Measurements from ENCODE around the gene HIF1A.
"Not testable (repeated sequence)": the region's sequence is repeated elsewhere in the genome, so short reads cannot be mapped to it uniquely, and the experiment has no call there.

The HIF1A gene

DNA sequence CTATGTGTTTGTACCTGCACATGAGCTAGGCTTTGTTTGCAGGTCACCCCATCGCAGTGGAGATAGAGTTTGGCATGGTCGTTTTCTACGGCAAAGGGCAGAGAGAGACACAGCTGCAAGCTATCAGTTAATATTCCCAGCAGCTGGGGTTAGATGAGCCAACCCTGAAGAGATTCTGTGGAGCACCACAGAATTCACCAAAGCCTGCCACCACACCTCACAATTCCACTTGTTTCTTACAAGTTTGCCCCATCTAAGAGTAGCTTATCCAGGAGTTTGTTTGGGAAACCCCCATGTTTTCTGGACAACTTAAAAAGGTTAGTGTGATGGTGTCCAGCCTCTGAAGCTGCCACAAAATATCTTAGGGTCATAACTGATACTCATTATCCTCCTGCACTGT lies 20.0 kb upstream of the HIF1A start:
- no peak for DNase-seq

DNA sequence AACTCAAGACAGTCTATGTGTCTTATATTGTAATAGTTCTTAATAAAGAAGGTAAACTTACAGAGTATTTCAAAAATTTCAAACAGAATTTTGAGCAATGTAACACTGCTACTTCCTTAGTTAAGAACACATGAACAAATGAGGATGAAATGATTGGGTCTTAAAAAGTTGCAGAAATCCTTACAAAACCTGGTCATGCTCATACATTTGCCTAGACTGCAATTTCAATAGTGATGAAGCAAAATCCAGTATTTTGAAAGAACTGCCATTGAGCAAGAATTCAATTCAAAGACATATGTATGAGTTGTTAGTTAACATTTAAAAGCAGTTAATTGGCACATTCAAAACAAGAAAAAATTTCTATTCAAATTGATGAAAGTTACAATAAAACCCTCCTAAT lies 17.8 kb upstream of the HIF1A start:
- DNase-seq = no peak

DNA sequence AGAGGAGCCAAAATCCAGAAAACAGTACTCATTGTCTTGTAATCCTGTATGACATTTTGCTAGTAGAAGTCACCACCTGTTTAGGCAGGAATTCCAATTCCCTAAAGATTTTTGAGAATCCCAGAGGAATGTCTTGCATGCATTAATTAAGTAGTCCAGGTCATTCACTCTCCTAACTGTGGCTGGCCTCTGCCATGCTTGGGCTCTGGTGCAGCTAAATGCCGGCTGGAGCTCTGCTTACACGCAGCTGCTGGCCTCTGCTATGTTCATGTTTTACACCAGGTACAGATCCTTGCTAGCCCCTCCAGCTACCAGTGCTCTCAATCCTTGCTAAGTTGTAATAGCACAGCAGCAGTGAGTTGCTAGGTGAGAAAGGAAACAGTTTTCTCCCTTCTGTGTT lies 16.3 kb upstream of the HIF1A start:
- no peak for DNase-seq

DNA sequence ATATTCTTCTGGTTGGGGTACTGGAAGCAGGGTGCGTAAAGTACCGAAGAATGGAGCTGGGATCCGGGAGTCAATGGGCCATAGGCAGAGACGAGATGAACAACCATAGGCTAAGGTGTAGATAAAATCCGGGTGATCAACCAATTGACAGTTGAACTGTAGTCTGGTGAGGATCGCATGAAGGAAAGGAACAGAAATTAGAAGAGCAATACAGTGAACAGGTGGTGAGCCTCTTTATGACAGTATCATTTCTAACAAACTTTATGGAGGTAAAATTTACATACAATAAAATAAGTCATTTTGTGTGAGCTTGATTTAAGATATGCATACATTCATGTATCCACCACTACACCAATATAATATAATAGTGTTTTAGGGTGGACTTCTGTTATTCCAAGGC lies 13.9 kb upstream of the HIF1A start:
- DNase-seq = no peak

DNA sequence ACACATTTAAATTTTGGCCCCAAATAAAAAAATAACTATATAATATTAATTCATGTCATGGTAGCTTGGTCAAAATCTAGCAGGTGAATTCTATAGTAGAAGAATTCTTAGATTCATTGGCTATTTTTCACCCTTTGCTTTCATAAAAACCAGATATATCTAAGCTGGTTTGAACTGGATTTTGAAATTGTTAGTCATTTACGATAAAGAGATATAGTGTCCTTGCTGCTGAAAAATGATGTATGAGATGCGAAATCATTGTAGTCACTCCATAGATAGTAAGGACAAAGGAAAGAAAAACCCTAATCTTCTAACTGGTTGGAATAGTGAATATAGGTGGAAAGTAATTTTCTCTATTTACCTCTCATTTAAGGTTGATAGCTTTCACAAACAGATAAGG lies 12.2 kb upstream of the HIF1A start:
- DNase-seq = no peak

DNA sequence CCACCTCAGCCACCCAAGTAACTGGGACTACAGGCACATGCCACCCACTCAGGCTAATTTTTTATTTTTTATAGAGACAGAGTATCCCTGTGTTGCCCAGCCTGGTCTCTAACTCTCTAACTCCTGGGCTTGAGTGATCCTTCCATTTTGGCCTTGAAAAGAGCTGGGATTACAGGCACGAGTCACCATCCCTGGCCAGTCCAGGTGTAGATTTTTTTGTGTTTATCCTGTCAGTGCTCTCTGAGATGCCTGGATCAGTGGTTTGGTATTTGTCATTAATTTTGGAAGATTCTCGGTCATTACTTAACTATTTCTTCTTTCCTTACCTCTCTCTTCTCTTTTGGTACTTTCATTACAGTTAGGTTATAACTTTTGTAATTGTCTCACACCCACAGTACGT lies 5.3 kb upstream of the HIF1A start:
- DNase-seq = no peak

DNA sequence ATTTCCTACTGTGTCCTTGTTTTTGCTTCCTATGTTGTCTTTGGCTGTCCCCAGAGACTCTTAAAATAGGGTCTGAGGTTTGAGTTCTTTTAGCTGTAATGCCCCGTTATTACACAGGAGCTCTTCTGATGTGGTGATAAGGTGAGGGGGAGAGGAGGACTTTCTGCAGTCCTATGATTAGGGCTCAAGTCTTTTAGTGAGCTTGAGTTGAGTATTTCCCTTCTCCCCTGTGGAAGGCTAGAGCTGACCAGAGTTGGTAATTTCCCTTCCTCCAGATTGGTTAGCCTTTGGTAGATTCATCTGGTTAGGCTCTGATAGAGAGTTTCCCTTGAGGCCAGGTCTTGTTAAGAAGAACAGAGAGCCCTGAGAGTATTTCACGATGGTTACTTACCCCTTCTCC lies 4.3 kb upstream of the HIF1A start:
- no peak for DNase-seq

DNA sequence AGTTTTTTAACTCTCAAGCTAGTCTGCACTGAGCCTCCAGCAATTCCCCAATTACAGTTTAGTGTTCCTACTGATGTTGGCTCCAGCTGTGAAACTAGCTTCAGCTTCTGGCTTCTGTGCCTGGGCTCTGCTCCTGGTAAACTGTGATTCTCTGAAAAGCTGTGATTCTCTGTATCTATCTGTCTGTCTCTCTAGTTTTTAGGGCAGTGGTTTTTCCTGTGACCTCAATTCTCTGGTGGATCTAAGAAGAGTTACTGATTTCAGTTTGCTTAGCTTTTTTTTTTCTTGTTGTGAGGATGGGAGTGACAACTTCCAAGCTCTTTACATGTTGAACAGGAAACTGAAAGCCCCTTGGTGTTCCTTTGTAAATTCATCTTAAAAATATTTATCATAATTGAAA lies 3.8 kb upstream of the HIF1A start:
- DNase-seq = no peak

DNA sequence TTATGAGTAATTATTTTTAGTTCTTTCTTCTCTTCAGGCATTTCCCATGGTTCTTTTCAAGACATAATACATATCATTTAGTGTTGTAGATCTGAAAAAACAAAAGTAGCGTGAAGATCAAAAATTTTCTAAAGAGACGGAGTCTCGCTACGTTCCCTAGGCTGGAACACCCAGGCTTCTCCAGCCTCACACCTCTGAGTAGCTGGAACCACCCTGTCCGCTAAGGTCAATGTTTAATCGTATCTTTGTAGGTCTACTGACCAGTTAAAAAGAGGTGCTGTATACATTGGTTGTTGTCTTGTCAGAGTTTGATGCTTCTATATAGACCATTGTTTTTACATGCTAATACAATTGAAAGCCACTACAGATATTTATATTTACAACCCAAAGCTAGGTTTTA lies 1.3 kb upstream of the HIF1A start:
- DNase-seq = no peak

DNA sequence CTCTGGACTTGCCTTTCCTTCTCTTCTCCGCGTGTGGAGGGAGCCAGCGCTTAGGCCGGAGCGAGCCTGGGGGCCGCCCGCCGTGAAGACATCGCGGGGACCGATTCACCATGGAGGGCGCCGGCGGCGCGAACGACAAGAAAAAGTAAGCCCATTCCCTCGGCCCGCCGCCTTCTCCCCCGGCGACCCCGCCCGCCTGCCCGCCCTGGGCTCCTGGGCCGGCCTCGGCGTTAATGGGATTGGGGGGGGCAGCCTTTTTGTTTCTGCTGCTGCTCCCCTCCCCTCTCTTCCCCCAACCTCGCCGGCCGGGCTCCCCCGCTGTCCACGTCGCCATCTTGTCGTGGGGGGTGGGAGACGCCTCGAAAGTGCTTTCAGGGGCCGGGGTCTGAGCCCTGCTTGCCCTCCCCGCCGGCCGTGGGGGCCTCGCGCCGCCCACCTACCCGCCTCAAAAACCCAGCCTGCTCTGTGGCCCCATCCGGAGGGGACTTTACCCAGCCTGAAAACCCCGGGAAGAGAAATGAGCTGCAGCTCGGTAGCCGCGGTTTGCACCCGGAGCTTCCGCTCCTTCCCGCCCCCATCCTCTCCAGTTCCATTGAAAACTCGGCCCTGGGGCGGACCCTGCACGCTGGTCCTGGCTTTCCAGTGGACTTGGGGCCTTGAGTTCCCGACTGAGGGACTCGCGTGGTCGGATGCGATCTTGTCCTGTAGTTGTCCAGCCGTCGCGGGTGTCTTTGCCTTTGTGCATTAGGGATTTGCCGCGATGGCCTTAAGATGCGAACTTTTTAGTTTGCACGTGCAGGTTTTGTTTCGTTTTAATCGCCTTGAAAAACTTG lies 598 bp downstream of the HIF1A start:
- DNase-seq = peak; percentile 43 to 44

DNA sequence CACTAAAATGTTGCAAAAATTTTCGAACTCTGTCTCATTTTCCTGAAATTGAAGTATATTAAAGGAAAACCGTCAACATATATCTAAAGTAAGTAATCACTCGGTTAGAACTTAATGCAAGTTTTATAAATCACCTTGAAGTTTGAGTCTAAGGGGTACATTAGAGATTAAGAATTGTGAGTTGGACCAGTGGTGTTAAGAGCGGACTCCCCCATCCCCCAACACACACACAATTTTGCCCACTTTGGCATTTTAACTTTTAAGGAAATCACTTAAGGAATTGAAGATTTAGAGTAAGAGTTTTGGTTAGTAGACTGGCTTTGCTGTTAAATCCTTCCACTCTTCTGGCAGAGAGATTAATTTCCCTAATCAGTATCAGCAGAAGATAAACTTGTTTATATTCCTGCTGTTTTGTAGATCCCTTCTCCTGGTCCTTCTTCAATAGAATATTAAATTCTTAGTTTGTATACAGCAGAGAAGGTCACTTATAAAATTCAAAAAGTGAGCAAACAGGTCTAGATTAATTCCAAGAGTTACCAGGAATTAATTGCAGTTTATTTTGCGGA lies 1.5 kb downstream of the HIF1A start:
- no peak for DNase-seq

DNA sequence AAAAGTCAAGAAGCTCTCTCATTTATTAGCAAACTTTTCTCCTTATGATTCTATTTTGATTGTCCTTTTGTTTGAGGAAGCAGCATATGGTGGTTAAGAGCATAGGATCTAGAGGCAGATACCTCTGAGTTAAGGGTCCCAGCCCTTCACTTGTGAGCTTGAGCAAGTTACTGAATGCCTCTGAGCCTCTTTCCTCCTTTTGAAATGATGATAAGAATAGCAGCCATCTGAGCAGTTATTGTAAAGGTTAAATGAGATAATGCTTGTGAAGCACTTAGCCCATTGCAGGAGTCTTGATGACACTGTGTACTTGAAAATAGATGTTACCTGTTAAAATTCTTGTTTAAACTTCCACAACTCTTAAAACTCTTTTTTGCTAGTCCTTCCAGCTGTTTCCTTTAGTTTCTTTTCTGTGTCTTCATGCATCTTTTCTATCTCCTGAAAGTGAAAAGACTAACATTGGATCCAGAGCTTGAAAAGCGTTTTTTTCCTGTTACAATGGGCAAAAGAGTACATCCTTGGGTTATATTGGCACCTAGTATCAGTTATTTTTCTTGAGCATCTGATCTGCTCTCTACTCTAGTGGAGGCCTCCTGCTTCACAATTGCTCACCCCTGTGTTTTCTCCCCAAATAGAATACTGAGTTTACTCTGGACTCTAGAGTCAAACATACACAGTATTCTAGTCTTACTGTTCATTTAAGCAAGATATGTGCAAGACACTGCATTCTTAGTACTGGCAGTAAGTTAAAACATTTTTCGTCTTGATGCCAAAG lies 3.1 kb downstream of the HIF1A start:
- no peak for DNase-seq

DNA sequence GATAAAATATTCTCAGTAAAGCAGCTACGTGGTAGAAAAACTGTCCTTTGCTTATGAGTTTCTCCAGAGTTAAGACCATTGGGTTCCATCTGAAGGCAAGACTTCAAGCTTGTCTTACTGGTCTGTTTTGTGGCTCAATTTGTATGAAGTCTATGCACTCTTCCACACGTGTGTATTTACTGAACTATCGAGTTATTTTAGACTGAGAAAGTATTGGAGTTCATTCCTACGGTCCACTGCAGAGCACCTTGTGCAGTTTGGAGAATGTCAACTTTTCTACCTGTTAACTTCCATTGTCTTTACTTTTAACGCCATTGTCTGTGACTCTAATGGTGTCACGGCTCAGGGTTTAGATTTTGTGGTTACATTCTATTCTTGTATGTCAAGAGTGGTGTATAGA lies 3.7 kb downstream of the HIF1A start:
- no peak for DNase-seq

DNA sequence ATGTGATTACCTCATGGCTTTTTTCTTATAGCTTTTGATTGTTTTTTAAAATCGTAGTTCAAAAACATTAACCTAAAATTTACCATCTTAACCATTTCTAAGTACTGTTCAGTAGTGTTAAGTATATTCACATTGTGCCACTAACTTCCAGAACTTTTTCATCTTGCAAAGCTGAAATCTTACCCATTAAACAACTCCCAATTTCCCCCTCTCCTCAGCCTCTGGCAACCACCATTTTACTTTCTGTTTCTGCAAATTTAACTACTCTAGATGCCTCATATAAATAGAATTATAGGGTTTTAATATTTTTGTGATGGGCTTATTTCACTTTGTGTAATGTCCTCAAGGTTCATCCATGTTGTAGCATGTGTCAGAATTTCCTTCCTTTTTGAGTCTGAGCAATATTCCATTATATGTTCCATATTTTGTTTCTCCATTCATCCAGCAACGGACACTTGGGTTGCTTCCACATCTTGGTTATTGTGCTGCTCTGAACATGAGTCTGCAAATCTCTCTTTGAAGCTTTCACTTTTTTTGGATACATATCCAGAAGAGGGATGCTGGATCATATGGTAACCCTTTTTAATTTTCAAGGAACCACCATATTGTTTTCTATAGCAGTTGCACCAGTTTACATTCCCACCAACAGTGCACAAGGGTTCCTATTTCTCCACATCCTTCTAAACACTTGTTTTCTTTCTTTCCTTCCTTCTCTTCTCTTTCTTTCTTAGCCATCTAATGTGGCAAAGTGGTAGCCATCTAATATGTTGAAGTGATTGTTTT lies 5.0 kb downstream of the HIF1A start:
- DNase-seq = no peak

DNA sequence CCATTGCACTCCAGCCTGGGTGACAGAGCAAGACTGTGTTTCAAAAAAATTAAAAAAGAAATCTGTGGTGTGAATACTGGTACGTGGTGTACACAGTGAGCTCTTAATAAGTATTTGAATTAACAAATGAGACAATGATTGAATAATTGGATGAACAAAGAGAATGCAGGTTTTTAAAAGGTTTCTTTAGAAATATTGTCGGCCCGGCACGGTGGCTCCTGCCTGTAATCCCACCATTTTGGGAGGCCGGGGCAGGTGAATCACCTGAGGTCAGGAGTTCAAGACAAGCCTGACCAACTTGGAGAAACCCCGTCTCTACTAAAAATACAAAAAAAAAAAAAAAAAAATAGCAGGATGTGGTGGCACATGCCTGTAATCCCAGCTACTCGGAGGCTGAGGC lies 6.6 kb downstream of the HIF1A start:
- DNase-seq = no peak

DNA sequence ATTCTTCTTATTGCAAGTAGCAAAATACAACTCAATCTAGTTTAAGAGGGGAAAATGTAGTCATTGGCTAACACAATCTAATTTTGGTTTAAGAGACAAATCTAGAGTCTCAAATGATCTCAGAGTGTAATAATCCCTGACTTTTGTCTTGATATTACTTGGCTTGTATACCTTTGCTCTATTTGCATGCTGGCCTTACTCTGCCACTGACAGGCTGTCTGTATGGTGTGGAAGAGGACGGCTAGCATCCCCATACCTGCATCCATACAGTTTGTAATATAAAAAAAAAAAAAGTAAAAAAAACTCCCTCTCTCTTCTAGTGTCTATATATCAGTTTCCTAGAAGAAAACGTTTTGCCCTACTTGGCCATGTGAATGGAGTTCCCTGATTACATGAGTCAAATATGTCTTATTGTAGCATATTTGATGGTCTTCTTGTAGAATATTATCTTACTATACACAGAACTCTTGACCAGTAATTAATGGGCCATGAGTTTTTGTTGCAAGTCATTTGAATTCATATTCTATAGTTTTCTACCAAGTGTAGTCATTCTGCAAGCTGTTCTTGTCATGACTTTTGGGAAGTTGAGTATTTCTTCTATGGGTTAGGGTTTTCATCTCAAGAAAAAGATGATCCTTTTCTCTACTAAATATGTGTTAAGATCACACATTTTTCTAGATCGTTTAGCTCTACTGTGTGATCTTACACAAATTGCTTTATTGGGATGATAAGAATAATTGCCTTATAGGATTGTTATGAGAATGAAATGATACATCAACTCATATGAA lies 8.2 kb downstream of the HIF1A start:
- DNase-seq = no peak

DNA sequence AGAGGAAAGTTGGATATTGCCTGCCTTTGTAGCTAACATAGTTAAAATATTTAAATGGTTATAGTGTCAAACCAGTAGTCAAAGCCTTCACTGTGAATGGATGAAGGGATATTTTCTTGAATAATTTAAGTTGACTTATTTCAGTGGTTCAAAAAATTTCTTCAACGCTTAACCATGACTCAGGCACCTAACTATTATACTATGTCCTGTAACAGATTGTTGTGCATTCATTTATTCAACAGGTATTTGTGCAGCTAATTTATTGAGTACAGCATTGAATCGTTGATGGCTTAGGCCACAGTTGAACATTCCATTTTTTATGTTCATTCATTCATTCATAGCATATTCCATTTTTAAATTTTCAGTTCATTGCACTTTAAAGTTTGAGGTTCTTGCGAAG lies 9.2 kb downstream of the HIF1A start:
- no peak for DNase-seq

DNA sequence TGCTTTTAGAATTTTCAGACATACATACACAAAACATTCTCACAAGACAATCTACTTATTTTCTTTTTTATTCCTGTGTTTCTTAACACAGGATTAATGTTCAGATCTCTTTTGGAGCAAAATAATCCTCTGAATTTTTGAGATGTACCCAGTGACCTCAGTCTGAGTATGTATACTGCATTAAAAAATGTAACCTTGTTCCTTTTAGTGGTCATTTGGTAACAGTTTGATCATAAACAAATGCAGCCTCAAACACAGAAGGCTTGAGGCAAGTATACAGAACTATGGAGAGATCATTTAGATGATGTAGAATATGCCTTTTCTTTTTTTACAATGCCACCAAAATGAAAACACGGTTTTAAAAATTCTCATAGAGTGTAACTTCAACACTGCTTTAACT lies 9.7 kb downstream of the HIF1A start:
- DNase-seq = no peak

DNA sequence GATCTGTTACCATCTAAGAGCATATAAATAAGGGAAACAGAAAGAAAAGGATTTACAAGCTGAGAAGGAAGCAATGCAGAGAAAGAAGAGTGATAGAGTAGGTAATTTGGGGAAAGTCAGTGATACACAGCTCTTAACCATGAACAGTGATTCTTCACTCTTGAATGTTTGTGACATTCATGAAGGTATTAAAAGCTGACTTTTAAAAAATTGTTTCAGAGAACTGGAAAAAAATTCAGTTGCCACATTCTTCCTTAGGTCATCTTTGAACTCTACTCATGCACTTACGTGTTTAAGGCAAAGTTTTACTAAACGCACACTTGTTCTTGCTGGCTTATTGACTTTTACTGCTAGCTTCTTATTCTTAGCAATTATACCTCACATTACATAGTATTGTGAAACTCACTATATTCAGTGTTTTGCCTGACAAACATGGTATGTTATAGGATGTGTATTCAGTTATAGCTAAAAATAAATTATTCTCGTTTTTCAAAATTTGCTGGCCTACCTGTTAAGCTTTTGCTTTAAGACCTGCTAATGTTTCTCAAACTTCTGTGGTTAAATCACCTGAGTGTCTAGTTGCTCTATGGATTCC lies 10.9 kb downstream of the HIF1A start:
- no peak for DNase-seq

DNA sequence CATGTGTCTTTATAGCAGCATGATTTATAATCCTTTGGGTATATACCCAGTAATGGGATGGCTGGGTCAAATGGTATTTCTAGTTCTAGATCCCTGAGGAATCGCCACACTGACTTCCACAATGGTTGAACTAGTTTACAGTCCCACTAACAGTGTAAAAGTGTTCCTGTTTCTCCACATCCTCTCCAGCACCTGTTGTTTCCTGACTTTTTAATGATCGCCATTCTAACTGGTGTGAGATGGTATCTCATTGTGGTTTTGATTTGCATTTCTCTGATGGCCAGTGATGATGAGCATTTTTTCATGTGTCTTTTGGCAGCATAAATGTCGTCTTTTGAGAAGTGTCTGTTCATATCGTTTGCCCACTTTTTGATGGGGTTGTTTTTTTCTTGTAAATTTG lies 12.5 kb downstream of the HIF1A start:
- DNase-seq = not testable (repeated sequence)

DNA sequence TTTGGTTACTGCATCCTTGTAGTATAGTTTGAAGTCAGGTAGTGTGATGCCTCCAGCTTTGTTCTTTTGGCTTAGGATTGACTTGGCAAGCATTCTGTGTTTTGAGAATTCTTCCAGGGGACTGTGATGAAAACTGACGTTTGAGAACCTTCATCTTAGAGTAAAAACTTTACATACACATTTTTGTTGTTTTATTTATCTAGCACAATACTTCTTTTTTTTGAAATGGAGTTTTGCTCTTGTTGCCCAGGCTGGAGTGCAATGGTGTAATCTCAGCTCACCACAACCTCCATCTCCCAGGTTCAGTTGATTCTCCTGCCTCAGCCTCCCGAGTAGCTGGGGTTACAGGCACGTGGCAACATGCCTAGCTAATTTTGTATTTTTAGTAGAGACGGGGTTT lies 13.4 kb downstream of the HIF1A start:
- DNase-seq = not testable (repeated sequence)

Measured in activated CD4-positive, alpha-beta T cell treated with anti-CD3 and anti-CD28 coated beads for 4 hours (primary cell).